GM19452 (cell line): ENCODE measurements around the gene CSF2RB.

Experiments
- ATAC-seq: cut with Tn5 transposase; IDR thresholded peaks from one replicate; pipeline ENCODE4 v1.9.1; 2021; ENCODE audit not compliant: unreplicated experiment

CSF2RB gene

DNA sequence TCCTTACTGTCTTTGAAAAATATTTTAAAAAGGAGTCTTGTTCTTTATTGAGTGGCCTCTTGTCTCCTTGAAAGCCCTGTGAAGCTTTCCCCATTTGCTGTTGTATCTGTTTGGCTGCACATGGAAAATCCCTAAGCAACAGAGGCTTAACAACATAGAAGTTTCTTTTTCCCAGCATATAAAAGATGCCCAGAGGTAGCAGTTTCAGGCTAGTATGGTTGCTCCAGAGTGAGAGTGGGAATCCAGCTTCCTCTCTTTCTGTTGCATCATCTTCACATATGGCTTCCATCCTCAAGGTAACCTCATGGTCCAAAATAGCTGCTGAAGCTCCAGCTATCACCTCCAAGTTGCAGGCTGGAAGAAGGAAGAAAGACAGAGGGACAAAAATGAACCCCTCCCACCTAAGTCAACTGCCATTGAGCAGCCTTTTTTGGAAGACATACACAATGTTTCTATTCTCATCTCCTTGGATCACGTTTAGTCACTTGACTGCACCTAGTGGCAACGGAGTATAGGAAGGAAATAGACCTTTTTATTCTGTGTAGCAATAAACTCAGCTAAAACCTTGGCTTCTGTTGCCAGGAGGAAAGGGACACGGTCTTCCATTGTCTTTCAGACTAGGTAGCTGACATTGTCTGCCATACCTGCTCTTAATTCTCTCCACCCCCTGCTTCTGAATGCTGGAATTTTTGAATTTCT is 5.3 kb downstream of the CSF2RB start:
- ATAC-seq, result no peak

DNA sequence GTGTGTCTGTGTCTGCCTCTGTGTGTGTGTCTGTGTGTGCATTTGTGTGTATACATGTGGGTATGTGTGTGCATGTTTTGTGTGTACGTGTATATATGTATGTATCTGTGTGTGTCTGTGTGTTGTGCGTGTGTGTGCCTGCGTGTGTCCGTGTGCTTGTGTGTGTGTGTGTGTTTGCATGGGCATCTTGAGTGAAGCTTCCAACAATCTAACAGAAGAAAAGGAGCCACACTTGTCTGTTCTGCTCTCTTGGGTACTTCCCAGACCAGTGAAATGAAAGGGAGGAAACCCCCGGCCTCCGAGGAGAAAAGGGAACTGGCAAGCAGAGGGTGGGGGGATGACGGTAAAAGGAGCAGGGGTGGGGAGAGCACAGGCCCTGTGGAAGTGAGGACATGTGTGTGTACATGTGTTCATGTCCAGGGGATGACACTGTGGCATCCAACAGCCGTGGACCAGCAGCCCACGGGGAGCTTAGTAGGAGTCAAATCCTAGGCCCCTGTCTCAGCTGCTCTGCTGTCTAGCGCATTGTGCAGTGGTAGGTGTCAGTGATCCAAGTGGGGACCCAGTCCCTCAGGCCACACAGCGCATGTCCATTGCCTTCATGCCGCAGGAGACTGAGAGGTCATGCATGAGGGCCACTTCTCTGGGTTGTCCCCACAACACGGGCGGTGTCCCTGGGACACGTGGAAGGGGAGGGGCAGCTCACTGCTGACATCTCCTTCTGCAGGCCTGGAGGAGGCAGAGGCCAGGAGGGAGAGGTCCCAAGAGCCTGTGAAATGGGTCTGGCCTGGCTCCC is 8.1 kb downstream of the CSF2RB start:
- no peak for ATAC-seq

DNA sequence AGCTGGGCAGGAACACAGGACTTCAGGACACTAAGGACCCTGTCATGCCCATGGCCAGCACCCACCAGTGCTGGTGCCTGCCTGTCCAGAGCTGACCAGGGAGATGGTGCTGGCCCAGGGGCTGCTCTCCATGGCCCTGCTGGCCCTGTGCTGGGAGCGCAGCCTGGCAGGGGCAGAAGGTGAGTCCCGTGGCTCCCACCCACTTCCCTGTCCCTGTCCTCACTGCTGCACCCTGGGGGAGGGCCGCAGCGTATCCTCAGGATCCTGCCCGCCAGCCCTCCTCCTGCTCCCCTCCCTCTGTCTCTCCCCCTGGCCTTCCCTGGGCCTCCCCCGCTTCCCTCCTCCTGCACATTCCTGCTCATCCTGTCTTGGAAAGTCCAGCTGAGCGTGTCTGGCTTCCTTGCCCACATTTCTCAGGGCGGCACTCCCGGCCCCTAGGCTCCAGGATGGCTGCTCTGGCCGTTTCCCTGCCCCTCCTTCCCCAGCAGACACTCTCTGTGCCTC is 8.7 kb downstream of the CSF2RB start:
- no peak for ATAC-seq

DNA sequence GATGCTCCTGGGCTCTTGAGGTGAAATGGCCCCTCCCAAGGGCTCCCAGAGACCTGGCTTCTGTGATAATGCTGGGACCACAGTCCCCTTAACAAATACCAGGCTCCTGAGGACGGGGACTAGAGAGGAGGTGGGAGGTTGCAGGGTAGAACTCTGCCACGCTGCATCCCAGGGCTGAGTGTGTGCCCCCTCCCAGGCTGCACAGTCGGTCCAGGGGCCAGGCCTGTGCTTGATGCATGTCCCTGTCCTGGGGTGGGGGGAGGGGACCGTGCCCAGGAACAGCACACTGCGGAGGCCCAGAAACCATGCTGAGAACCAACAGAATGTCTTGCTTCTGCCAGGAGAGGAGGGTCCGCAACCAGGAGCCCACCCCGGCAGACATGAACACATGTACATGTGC is 9.3 kb downstream of the CSF2RB start:
- no peak for ATAC-seq

DNA sequence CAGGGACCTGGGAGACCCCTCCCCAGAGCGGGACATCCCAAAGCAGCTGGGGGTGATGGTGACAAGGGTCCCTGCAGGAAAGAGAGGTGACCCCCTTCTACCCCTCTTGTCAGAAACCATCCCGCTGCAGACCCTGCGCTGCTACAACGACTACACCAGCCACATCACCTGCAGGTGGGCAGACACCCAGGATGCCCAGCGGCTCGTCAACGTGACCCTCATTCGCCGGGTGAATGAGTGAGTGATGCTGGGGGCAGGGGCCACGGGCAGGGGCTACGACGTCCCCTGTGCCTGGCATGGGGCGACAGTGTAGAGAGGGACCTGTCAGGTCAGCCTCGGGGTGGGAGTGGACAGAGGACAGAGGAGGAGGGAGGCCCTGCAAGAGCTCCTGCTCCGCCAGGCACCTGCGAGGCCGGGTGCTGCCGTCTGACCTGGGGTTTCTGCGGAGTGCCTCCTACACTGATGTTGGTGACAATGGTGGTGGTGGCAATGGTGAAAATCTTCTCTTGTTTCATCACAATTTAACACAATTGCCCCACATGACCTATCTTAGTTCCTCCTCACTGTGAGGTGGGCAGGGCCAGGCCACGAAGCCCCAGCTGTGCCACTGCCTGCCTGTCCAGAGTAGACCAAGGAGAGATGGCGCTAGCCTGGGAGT is 9.8 kb downstream of the CSF2RB start:
- ATAC-seq, result no peak

GRCh38 chr22:36924151-36924698 is 10.8 kb downstream of the CSF2RB start:
- no peak for ATAC-seq

DNA sequence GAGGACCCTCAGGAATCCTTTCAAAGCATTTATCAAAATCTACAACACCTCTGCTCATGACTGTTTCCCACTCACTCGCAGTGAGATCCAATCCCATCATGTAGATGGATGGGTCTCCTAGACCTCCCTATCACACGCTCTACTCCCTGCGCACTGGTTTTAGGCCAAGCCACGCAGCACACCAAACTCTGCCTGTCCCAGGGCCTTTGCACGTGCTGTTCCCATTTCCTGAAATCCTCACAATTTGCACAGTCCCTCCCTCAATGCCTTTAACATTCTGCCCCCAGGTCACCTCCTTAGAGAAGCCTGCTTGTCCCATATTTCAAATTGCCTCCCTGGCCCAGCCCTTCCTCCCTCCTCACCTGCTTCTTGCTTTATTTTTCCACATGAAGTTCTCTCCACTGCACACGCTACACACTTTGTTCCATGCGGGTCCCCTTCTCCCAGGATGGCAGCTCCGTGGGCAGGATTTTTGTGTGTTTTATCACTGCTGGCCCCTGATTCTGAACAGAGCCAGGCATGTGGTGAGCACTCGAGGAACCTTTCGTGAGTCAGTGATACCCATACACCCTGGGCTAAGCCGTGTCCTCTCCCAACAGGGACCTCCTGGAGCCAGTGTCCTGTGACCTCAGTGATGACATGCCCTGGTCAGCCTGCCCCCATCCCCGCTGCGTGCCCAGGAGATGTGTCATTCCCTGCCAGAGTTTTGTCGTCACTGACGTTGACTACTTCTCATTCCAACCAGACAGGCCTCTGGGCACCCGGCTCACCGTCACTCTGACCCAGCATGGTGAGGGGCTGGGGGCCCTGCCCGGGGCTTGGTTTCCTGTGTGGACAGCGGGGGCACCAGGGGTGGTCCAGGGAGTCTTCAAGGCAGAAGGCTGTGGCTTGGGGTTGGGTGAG is 12.2 kb downstream of the CSF2RB start:
- no peak for ATAC-seq

GRCh38 chr22:36926309-36926708 is 12.9 kb downstream of the CSF2RB start:
- no peak for ATAC-seq

DNA sequence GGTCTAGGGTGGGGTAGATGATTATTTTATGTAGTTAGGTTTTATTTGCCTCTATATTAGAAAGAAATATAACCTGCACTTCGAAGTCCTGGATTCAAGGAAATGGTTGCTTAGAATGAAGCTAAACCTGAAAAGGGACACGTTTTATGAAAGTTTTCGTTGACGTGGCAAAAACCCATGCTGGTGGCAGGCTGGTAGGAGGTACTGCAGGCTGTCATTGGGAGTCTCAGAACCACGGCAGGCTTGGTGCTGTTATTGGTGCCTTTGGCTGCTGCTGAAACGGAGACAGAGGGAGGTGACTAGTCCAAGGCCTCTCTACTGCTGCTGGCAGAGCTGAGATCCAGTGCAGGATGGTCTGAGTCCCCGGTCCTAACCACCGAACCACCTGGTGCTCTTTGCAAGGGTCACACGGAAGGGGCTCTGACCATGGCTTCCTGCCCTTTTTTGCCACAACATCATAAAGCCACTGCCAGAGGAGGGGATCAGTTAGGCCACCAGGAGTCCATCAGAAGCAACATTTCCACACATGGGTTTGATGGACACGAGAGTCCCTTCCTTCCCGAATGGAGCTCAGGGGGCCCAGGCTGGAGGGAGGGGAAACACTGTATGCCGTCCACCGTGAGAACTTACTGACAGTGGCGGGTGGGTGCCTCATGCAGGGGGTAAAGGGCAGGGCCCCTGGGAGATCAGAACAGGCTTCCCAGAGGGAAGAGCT is 13.4 kb downstream of the CSF2RB start:
- no peak for ATAC-seq

GRCh38 chr22:36927671-36928070 is 14.2 kb downstream of the CSF2RB start:
- ATAC-seq, result no peak

DNA sequence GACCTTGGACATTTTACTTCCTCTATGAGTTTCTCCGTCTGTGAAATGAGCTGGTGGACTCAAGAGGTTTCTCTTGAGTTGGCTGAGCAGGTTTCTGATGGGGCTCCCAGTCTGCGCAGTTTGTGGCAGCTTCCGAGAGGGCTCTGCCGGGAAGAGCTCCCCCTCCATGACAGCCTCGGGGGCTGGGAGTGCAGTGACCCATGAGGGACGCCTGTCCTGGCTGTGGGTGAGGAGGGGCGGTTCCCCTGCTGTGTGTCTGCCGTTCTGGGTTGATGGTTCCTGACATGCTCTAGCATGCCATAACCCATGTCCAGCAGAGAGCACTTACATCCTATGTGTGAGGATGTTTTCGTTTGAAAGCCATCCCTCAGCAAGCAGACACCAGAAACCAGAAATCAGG is 14.8 kb downstream of the CSF2RB start:
- no peak for ATAC-seq

DNA sequence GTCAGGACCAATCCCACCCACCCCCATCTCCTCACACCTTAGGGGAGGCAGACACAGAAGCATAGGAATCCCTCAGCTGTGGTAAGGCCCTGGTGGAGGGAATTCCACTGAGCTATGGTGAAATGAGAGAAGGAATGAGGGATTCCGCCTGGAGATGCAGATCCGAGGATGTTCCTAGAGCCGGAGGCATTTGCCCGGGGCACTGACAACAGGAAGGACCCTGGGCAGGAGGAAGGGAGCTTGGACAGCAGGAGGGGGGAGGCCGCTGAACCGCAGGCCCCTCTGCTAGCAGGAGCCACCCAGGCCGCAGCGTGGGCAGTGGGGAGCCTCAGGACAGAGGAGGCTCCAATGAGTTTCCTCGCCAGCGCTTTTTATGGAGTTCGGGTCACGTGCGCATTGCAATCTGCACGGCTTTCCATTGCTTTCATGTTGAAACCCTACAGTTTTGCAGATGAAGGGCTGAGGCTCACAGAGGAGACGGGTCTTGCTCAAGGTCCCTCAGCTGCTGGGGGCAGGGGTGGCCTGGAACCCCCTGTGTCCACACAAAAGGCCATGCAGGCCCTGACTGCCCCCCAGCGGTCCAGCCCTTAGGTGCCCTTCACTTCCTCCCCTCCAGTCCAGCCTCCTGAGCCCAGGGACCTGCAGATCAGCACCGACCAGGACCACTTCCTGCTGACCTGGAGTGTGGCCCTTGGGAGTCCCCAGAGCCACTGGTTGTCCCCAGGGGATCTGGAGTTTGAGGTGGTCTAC is 15.5 kb downstream of the CSF2RB start:
- no peak for ATAC-seq

- no peak for ATAC-seq
These were observed 16.2 kb downstream of the CSF2RB start for GRCh38 chr22:36929621-36930020.

DNA sequence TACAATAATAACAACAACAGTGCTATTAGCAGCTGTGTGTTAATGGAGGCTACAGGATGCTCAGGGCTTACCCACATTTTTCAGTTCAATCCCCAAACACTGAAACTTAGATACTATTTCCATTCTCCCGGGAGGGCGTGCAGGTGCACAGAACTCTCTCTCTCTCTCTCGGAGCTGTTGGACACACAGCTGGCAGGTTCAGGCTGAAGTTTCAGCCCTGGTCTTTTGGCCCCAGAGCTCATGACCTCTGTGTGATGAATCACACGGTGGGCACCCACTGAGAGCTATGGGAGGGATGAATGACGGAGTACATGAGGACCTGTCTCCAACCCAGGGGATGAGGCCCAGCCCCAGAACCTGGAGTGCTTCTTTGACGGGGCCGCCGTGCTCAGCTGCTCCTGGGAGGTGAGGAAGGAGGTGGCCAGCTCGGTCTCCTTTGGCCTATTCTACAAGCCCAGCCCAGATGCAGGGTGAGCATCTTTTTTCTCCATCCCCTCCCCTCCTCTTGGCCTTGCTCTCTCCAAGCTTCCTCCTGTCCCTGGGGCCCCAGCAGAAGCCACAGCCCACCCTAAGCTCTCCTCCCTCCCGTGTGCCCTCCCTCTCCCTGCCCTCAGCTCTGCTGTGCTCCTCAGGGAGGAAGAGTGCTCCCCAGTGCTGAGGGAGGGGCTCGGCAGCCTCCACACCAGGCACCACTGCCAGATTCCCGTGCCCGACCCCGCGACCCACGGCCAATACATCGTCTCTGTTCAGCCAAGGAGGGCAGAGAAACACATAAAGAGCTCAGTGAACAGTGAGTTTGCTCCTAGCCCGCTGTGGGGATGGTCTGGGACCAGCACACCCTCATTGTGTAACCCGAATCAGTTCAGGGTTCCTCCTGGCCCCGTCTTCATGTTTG is 16.9 kb downstream of the CSF2RB start:
- ATAC-seq, result no peak

DNA sequence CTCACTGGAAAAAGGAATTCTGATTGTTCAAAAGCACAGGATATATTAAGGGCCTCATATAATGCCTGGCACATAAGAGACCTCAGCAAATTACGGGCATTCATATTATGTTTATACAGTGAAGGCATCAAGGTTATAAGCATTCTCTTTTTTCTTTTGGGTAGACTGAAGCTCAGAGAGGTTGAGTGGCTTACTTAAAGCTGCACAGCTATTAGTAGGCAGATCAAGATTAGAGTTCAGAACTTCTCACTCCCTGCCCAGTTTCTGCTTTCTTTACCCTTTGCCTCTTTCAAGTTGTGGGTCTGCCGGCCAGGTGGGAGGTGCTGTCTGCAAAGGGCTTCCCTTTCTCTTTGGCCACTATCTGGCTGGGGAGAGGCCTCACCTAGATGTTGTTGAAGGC is 18.0 kb downstream of the CSF2RB start:
- no peak for ATAC-seq

- no peak for ATAC-seq
These were observed 20.4 kb downstream of the CSF2RB start for GRCh38 chr22:36933629-36934417.
